NCI-H1048 (cell line): ENCODE data around the gene CCDC43.
A peak's percentile ranks its signal among the peaks of the same experiment; 100 is the strongest.
"Not testable (repeated sequence)": the region's sequence is repeated elsewhere in the genome, so short reads cannot be mapped to it uniquely, and the experiment has no call there.

Experiments
- DNase-seq: peaks from one replicate; lab custom pipeline; 2025; lab: John Stamatoyannopoulos, UW

Gene CCDC43

GRCh38 chr17:44672479-44673093, 17.0 kb downstream of the CCDC43 start:
- no peak for DNase-seq

GRCh38 chr17:44666006-44666405, 23.6 kb downstream of the CCDC43 start:
- no peak for DNase-seq

- no peak for DNase-seq
These were observed 24.7 kb downstream of the CCDC43 start for GRCh38 chr17:44664867-44665266.

GRCh38 chr17:44663095-44663494, 26.5 kb downstream of the CCDC43 start:
- no peak for DNase-seq

GRCh38 chr17:44661835-44662234, 27.7 kb downstream of the CCDC43 start:
- DNase-seq = no peak

GRCh38 chr17:44655983-44656710, 33.4 kb downstream of the CCDC43 start, which contains the start of gene MEIOC:
Gene MEIOC, plus strand, starts transcription at chr17:44656468. Its CDS starts 146 bp downstream, at chr17:44656614.
- peak; percentile 63 for DNase-seq

GRCh38 chr17:44653954-44654353, 35.6 kb downstream of the CCDC43 start:
- DNase-seq = no peak

- no peak for DNase-seq
These were observed 36.2 kb downstream of the CCDC43 start for GRCh38 chr17:44653384-44653783.

- no peak for DNase-seq
These were observed 36.8 kb downstream of the CCDC43 start for GRCh38 chr17:44652727-44653126.

- no peak for DNase-seq
These were observed 38.3 kb downstream of the CCDC43 start for GRCh38 chr17:44651228-44651627.

- DNase-seq = no peak
These were observed 40.6 kb downstream of the CCDC43 start for GRCh38 chr17:44648963-44649362.

- DNase-seq = no peak
These were observed 41.8 kb downstream of the CCDC43 start for GRCh38 chr17:44647736-44648135.

- no peak for DNase-seq
These were observed 43.3 kb downstream of the CCDC43 start for GRCh38 chr17:44646280-44646679.

GRCh38 chr17:44645341-44645740, 44.2 kb downstream of the CCDC43 start:
- no peak for DNase-seq

- DNase-seq = no peak
These were observed 46.7 kb downstream of the CCDC43 start for GRCh38 chr17:44642834-44643233.

GRCh38 chr17:44637066-44637465, 52.5 kb downstream of the CCDC43 start:
- DNase-seq = no peak

GRCh38 chr17:44636562-44636961, 53.0 kb downstream of the CCDC43 start:
- no peak for DNase-seq

GRCh38 chr17:44634401-44634800, 55.2 kb downstream of the CCDC43 start:
- not testable (repeated sequence) for DNase-seq

GRCh38 chr17:44633998-44634397, 55.6 kb downstream of the CCDC43 start:
- DNase-seq = no peak

GRCh38 chr17:44630703-44631102, 58.9 kb downstream of the CCDC43 start:
- no peak for DNase-seq

GRCh38 chr17:44629314-44629713, 60.3 kb downstream of the CCDC43 start:
- DNase-seq = no peak

GRCh38 chr17:44628243-44629188, 61.1 kb downstream of the CCDC43 start:
- DNase-seq = no peak
